Hematopoietic multipotent progenitor cell treated with erythropoietin and hydrocortisone succinate and interleukin-3 and kit ligand, for 6 days (in vitro differentiated cells): ENCODE measurements around the gene ERMP1.
A peak's percentile ranks its signal among the peaks of the same experiment; 100 is the strongest.

ENCODE experiments used
- DNase-seq: peaks from one replicate; pipeline ENCODE4 v3.0.0-alpha.2; 2015

The ERMP1 gene

GRCh38 chr9:5779705-5780218, 53.2 kb downstream of the ERMP1 start:
- DNase-seq, result peak; percentile 45

- DNase-seq, result peak; percentile 22
Measured at GRCh38 chr9:5778805-5779204, 54.1 kb downstream of the ERMP1 start.

- DNase-seq, result peak; percentile 17
Measured at GRCh38 chr9:5773324-5773999, 59.5 kb downstream of the ERMP1 start.

GRCh38 chr9:5767968-5768932, 64.7 kb downstream of the ERMP1 start:
- peak; percentile 52 for DNase-seq

- DNase-seq, result no peak
Measured at GRCh38 chr9:5764130-5764868, 68.6 kb downstream of the ERMP1 start.

GRCh38 chr9:5762421-5762820, 70.5 kb downstream of the ERMP1 start:
- no peak for DNase-seq

- peak; percentile 30 for DNase-seq
Measured at GRCh38 chr9:5760338-5760737, 72.6 kb downstream of the ERMP1 start.

GRCh38 chr9:5756633-5757032, 76.3 kb downstream of the ERMP1 start:
- no peak for DNase-seq

- DNase-seq, result no peak
Measured at GRCh38 chr9:5750569-5750968, 82.3 kb downstream of the ERMP1 start.

- DNase-seq, result peak; percentile 16
Measured at GRCh38 chr9:5749306-5749705, 83.6 kb downstream of the ERMP1 start.

GRCh38 chr9:5748438-5748837, 84.5 kb downstream of the ERMP1 start:
- no peak for DNase-seq

GRCh38 chr9:5743109-5743508, 89.8 kb downstream of the ERMP1 start:
- DNase-seq, result no peak

GRCh38 chr9:5736563-5737346, 96.2 kb downstream of the ERMP1 start:
- DNase-seq, result no peak

- DNase-seq, result no peak
Measured at GRCh38 chr9:5735072-5735471, 97.8 kb downstream of the ERMP1 start.
